H9 (cell line): ENCODE data around the gene ZNF428. TPM values are rescaled to one million over a fixed set of nuclear protein-coding genes. Genes with fewer than 3 reads are reported as not detected.

Experiments used
- DNase-seq: peaks from one replicate; pipeline ENCODE4 v3.0.0-alpha.2; 2017
- H2AFZ ChIP-seq: one replicate; pipeline ENCODE4 v1.6.1; 2013; ENCODE audit warnings: mild to moderate bottlenecking, low read length, control low read depth, moderate library complexity
- H2AK5ac ChIP-seq: 2 replicates; pipeline ENCODE4 v1.6.1; 2013; ENCODE audit warnings: low read length, control low read depth, mixed read lengths; ENCODE audit not compliant: insufficient read length
- H2BK120ac ChIP-seq: one replicate; pipeline ENCODE4 v1.6.1; 2013; ENCODE audit warnings: low read depth, mild to moderate bottlenecking, low read length, control low read depth, inconsistent platforms; ENCODE audit not compliant: poor library complexity, severe bottlenecking
- H2BK12ac ChIP-seq: 2 replicates; pipeline ENCODE4 v1.6.1; 2013; ENCODE audit warnings: low read length, control low read depth, mixed read lengths, low read depth; ENCODE audit not compliant: insufficient read length
- H2BK15ac ChIP-seq: 2 replicates; pipeline ENCODE4 v1.6.1; 2013; ENCODE audit warnings: low read depth, low read length, control low read depth
- H2BK20ac ChIP-seq: one replicate; pipeline ENCODE4 v1.6.1; 2013; ENCODE audit warnings: low read depth, mild to moderate bottlenecking, low read length, control low read depth, inconsistent platforms; ENCODE audit not compliant: poor library complexity, severe bottlenecking
- H2BK5ac ChIP-seq: 2 replicates; pipeline ENCODE4 v1.6.1; 2013; ENCODE audit warnings: low read length, control low read depth, mixed read lengths; ENCODE audit not compliant: insufficient read length
- H3K14ac ChIP-seq: 2 replicates; pipeline ENCODE4 v1.6.1; 2013; ENCODE audit warnings: low read length, control low read depth; ENCODE audit not compliant: insufficient read depth
- H3K18ac ChIP-seq: 2 replicates; pipeline ENCODE4 v1.6.1; 2013; ENCODE audit warnings: low read depth, mild to moderate bottlenecking, mixed read lengths, low read length, control low read depth; ENCODE audit not compliant: insufficient read length
- H3K23ac ChIP-seq: 2 replicates; pipeline ENCODE4 v1.6.1; 2013; ENCODE audit warnings: low read length, control low read depth, mixed read lengths, low read depth; ENCODE audit not compliant: insufficient read length
- H3K23me2 ChIP-seq: 2 replicates; pipeline ENCODE4 v1.6.1; 2013; ENCODE audit warnings: low read depth, mild to moderate bottlenecking, mixed read lengths, low read length, control low read depth; ENCODE audit not compliant: insufficient read length, poor library complexity, severe bottlenecking
- H3K27ac ChIP-seq: 2 replicates; pipeline ENCODE4 v1.5.1; 2013; ENCODE audit warnings: low read length, control low read depth, mixed read lengths, low read depth; ENCODE audit not compliant: insufficient read length
- H3K27me3 ChIP-seq: 2 replicates; pipeline ENCODE4 v1.6.1; 2013; ENCODE audit warnings: low read length, control low read depth, inconsistent platforms; ENCODE audit not compliant: insufficient read depth
- H3K4ac ChIP-seq: 2 replicates; pipeline ENCODE4 v1.6.1; 2013; ENCODE audit warnings: low read depth, mild to moderate bottlenecking, control low read depth, inconsistent platforms, low read length, moderate library complexity
- H3K4me1 ChIP-seq: 2 replicates; pipeline ENCODE4 v1.6.1; 2013; ENCODE audit warnings: low read length, control low read depth, inconsistent platforms; ENCODE audit not compliant: insufficient read depth
- H3K4me2 ChIP-seq: 2 replicates; pipeline ENCODE4 v1.6.1; 2013; ENCODE audit warnings: low read length, control low read depth, mixed read lengths; ENCODE audit not compliant: insufficient read length, insufficient read depth
- H3K56ac ChIP-seq: 2 replicates; pipeline ENCODE4 v1.6.1; 2013; ENCODE audit warnings: low read depth, mild to moderate bottlenecking, mixed read lengths, low read length, control low read depth; ENCODE audit not compliant: insufficient read length
- H3K79me1 ChIP-seq: 2 replicates; pipeline ENCODE4 v1.6.1; 2013; ENCODE audit warnings: low read depth, mild to moderate bottlenecking, moderate library complexity, low read length, control low read depth, inconsistent platforms; ENCODE audit not compliant: insufficient read depth, poor library complexity, severe bottlenecking
- H3K79me2 ChIP-seq: 2 replicates; pipeline ENCODE4 v1.6.1; 2013; ENCODE audit warnings: low read length, control low read depth, inconsistent platforms; ENCODE audit not compliant: insufficient read depth
- H3K9ac ChIP-seq: 2 replicates; pipeline ENCODE4 v1.6.1; 2013; ENCODE audit warnings: low read length, control low read depth, mixed read lengths; ENCODE audit not compliant: insufficient read length; ENCODE audit errors: extremely low read depth
- H3K9me3 ChIP-seq: one replicate; pipeline ENCODE4 v1.6.1; 2013; ENCODE audit warnings: low read depth, low read length, inconsistent platforms; ENCODE audit not compliant: control insufficient read depth
- H3T11ph ChIP-seq: one replicate; pipeline ENCODE4 v1.6.1; 2013; ENCODE audit warnings: mild to moderate bottlenecking, low read length, control low read depth, inconsistent platforms
- H4K20me1 ChIP-seq: one replicate; pipeline ENCODE4 v1.6.1; 2013; ENCODE audit not compliant: control insufficient read depth, insufficient read length, insufficient read depth
- H4K5ac ChIP-seq: 2 replicates; pipeline ENCODE4 v1.6.1; 2013; ENCODE audit warnings: low read depth, mild to moderate bottlenecking, mixed read lengths, low read length, control low read depth; ENCODE audit not compliant: insufficient read length
- H4K8ac ChIP-seq: replicated peaks from 2 replicates; pipeline ENCODE4 v1.6.1; 2013; ENCODE audit warnings: low read length, control low read depth, mixed read lengths, low read depth; ENCODE audit not compliant: insufficient read length
- H4K91ac ChIP-seq: 2 replicates; pipeline ENCODE4 v1.6.1; 2013; ENCODE audit warnings: low read depth, mild to moderate bottlenecking, moderate library complexity, mixed read lengths, low read length, control low read depth; ENCODE audit not compliant: insufficient read length
- H3K27ac Mint-ChIP-seq, 3 experiments: 2 replicates in 2 of 3; 3 replicates in 1 of 3; pipeline ENCODE4 v1.8.0; 2020 to 2021; ENCODE audit warnings: mixed read lengths in 3 of 3, mild to moderate bottlenecking in 1 of 3, moderate library complexity in 1 of 3
- H3K27me3 Mint-ChIP-seq: 2 replicates; pipeline ENCODE4 v1.8.0; 2021; ENCODE audit warnings: low read depth, mild to moderate bottlenecking, moderate library complexity, mixed read lengths
- H3K36me3 Mint-ChIP-seq, 3 experiments: 2 replicates in 2 of 3; 3 replicates in 1 of 3; pipeline ENCODE4 v1.8.0; 2020 to 2021; ENCODE audit warnings: low read depth in 3 of 3, mixed read lengths in 3 of 3; ENCODE audit not compliant: insufficient read depth in 1 of 3
- H3K4me1 Mint-ChIP-seq, 2 experiments: 2 replicates each; pipeline ENCODE4 v1.8.0; 2020; ENCODE audit warnings: mixed read lengths in 2 of 2
- H3K4me3 Mint-ChIP-seq, 2 experiments: 2 replicates in 1 of 2; 3 replicates in 1 of 2; pipeline ENCODE4 v1.8.0; 2020 to 2021; ENCODE audit warnings: mild to moderate bottlenecking in 2 of 2, mixed read lengths in 2 of 2, moderate library complexity in 1 of 2
- H3K9me3 Mint-ChIP-seq, 2 experiments: 2 replicates in 1 of 2; 3 replicates in 1 of 2; pipeline ENCODE4 v1.8.0; 2020; ENCODE audit warnings: mild to moderate bottlenecking in 2 of 2, mixed read lengths in 2 of 2, moderate library complexity in 1 of 2
- CTCF ChIP-seq: fragments of 200-600 bp; sonication (generic); conservative IDR thresholded peaks from 3 replicates; pipeline ENCODE4 v1.8.0; 2021; ENCODE audit warnings: antibody characterized with exemption, mild to moderate bottlenecking
- WGBS: extraction: QIAGEN DNeasy Blood & Tissue Kit; methylation state at CpG from one replicate; pipeline ENCODE4 v1.1.7; 2013; ENCODE audit warnings: missing lambda C conversion rate, low lambda C conversion rate, mixed read lengths; ENCODE audit not compliant: insufficient read length; ENCODE audit errors: extremely low coverage; 5-methylcytosine and 5-hydroxymethylcytosine counted together
- total RNA-seq: library from RNA; stranded (reverse); gene quantifications from 2 replicates; pipeline ENCODE4 v1.2.1, GENCODE V29; 2021

Gene ZNF428
- total RNA-seq, 1 experiment from 2014 or later = 30.3 TPM

GRCh38 chr19:43618921-43619261 lies 538 bp downstream of the ZNF428 start:
- H3K27ac Mint-ChIP-seq = peak overlapping the region; percentile 97 to 99 (median 98)
- H3K36me3 Mint-ChIP-seq = peaks cover 8 to 16% (median 11%) of the 10 kb centered on the region in 3 experiments
- H3K23ac ChIP-seq = no peak overlapping the region
- peaks cover 14% of the 10 kb centered on the region for H3K23me2 ChIP-seq
- H2AK5ac ChIP-seq = no peak overlapping the region
- H2BK20ac ChIP-seq = no peak overlapping the region
- H4K8ac ChIP-seq = no peak overlapping the region
- no peak overlapping the region for H4K91ac ChIP-seq
- H3K79me2 ChIP-seq = no peaks in the 10 kb centered on the region
- peak overlapping the region; percentile 83 to 87 for H3K4me3 Mint-ChIP-seq
- WGBS = no CpG with 5 or more reads among the region's 14 CpGs
- H4K20me1 ChIP-seq = no peaks in the 10 kb centered on the region
- H2AFZ ChIP-seq = no peak overlapping the region
- peak overlapping the region; percentile 75 for H3K4me2 ChIP-seq
- H2BK5ac ChIP-seq = no peak overlapping the region
- H2BK12ac ChIP-seq = no peak overlapping the region
- peak overlapping the region; percentile 97; the same call in 1 of the 2 replicates for H3K14ac ChIP-seq
- H3K27me3 ChIP-seq = no peaks in the 10 kb centered on the region
- no peak overlapping the region for H3K56ac ChIP-seq
- H3K9me3 ChIP-seq = no peaks in the 10 kb centered on the region
- no peak overlapping the region for H3K4ac ChIP-seq
- H3K79me1 ChIP-seq = no peaks in the 10 kb centered on the region
- peak overlapping the region; percentile 7 for H4K5ac ChIP-seq
- peaks cover 16 to 28% of the 10 kb centered on the region in 2 experiments for H3K4me1 Mint-ChIP-seq
- no peak overlapping the region for H3T11ph ChIP-seq
- DNase-seq = no peak
- H3K4me1 ChIP-seq = no peaks in the 10 kb centered on the region; the same call in 1 of the 2 replicates
- peak overlapping the region; percentile 98 for H3K18ac ChIP-seq
- H2BK120ac ChIP-seq = no peak overlapping the region
- peak overlapping the region; percentile 79 for H3K9ac ChIP-seq
- peak overlapping the region; percentile 63 for H3K27ac ChIP-seq
- H2BK15ac ChIP-seq = no peak overlapping the region
- H3K27me3 Mint-ChIP-seq = no peaks in the 10 kb centered on the region
- H3K9me3 Mint-ChIP-seq = no peaks in the 10 kb centered on the region; a peak in 2 of 5 replicates
- TF ChIP-seq CTCF = no peak
